Hematopoietic multipotent progenitor cell treated with erythropoietin and hydrocortisone succinate and interleukin-3 and kit ligand, for 4 days (in vitro differentiated cells): ENCODE measurements around the gene SKI.

ENCODE experiments used
- DNase-seq: peaks from one replicate; pipeline ENCODE4 v3.0.0-alpha.2; 2015

Gene SKI

GRCh38 chr1:2228157-2228594, at the start of gene SKI:
Gene SKI, plus strand, starts transcription at chr1:2228319. Its CDS starts 448 bp downstream, at chr1:2228767.
- DNase-seq, result no peak

GRCh38 chr1:2178875-2179274, 49.2 kb upstream of the SKI start:
- DNase-seq, result no peak

- DNase-seq, result no peak
Measured at GRCh38 chr1:2179283-2180013, 48.7 kb upstream of the SKI start.

GRCh38 chr1:2180297-2181245, 47.5 kb upstream of the SKI start:
- no peak for DNase-seq

- no peak for DNase-seq
Measured at GRCh38 chr1:2181271-2181670, 46.8 kb upstream of the SKI start.

GRCh38 chr1:2181752-2182151, 46.4 kb upstream of the SKI start:
- DNase-seq, result no peak

- DNase-seq, result no peak
Measured at GRCh38 chr1:2182376-2182775, 45.7 kb upstream of the SKI start.

GRCh38 chr1:2183937-2184334, 44.2 kb upstream of the SKI start:
- no peak for DNase-seq

- DNase-seq, result no peak
Measured at GRCh38 chr1:2184531-2184930, 43.6 kb upstream of the SKI start.

- no peak for DNase-seq
Measured at GRCh38 chr1:2184934-2185333, 43.2 kb upstream of the SKI start.

GRCh38 chr1:2185880-2186855, 42.0 kb upstream of the SKI start:
- no peak for DNase-seq

GRCh38 chr1:2186901-2187300, 41.2 kb upstream of the SKI start:
- DNase-seq, result no peak

- no peak for DNase-seq
Measured at GRCh38 chr1:2187619-2188018, 40.5 kb upstream of the SKI start.

GRCh38 chr1:2188336-2188735, 39.8 kb upstream of the SKI start:
- no peak for DNase-seq

GRCh38 chr1:2189459-2190425, 38.4 kb upstream of the SKI start:
- peak; percentile 96 for DNase-seq

- no peak for DNase-seq
Measured at GRCh38 chr1:2190491-2190976, 37.6 kb upstream of the SKI start.

- DNase-seq, result no peak
Measured at GRCh38 chr1:2192031-2192995, 35.8 kb upstream of the SKI start.

- DNase-seq, result no peak
Measured at GRCh38 chr1:2193514-2194281, 34.4 kb upstream of the SKI start.

- DNase-seq, result peak; percentile 83
Measured at GRCh38 chr1:2194319-2194897, 33.7 kb upstream of the SKI start, which contains the start of gene FAAP20. Gene FAAP20, minus strand, starts transcription at chr1:2194772. Its CDS starts 23 bp downstream, at chr1:2194749.
